Stomach (tissue), 9 donors: Measurements from ENCODE around the gene DNTT. TPM values are rescaled to one million over a fixed set of nuclear protein-coding genes. Genes with fewer than 3 reads are reported as not detected.

ENCODE experiments used
- DNase-seq, 2 donors: peaks; one replicate each; pipeline versions ENCODE4 v3.0.0 to v3.0.0-alpha.2; 2013 to 2019
- H3K27ac ChIP-seq, 5 donors: fragments of 200-600 bp in 4 of 5; sonication (generic) in 4 of 5; one replicate each; pipeline ENCODE4 v1.5.1; 2013 to 2019; ENCODE audit warnings: mild to moderate bottlenecking in 1 of 5, moderate library complexity in 1 of 5
- H3K27me3 ChIP-seq, 3 donors: fragments of 200-600 bp; sonication (generic); one replicate each; pipeline ENCODE4 v1.5.1; 2017 to 2019; ENCODE audit warnings: mixed run types in 1 of 3
- H3K36me3 ChIP-seq, 4 donors: fragments of 200-600 bp; sonication (generic); 1 replicate in 3 of 4; 2 replicates in 1 of 4; pipeline ENCODE4 v1.5.1; 2016 to 2019
- H3K4me1 ChIP-seq, 4 donors: fragments of 200-600 bp; sonication (generic); one replicate each; pipeline ENCODE4 v1.5.1; 2016 to 2019
- H3K4me3 ChIP-seq, 4 donors: fragments of 200-600 bp; sonication (generic) in 3 of 4; one replicate each; pipeline ENCODE4 v1.5.1; 2016 to 2019; ENCODE audit warnings: mild to moderate bottlenecking in 1 of 4
- H3K9me3 ChIP-seq, 4 donors: fragments of 200-600 bp; sonication (generic); one replicate each; pipeline ENCODE4 v1.5.1; 2016 to 2019
- EP300 ChIP-seq: sonication (generic); formaldehyde crosslinking; IDR thresholded peaks from one replicate; pipeline ENCODE4 v1.6.1; 2017; ENCODE audit warnings: antibody characterized with exemption
- POLR2A ChIP-seq, 4 donors: fragments of 450-650 bp; IDR thresholded peaks; one replicate each; pipeline ENCODE4 v1.6.1; 2016; ENCODE audit warnings: antibody characterized with exemption in 4 of 4, control low read depth in 2 of 4, mild to moderate bottlenecking in 1 of 4, moderate library complexity in 1 of 4
- POLR2AphosphoS5 ChIP-seq, 3 donors: sonication (generic); formaldehyde crosslinking; IDR thresholded peaks; one replicate each; pipeline ENCODE4 v1.6.1; 2016; ENCODE audit warnings: antibody characterized with exemption in 3 of 3
- WGBS, 5 donors: extraction: QIAGEN DNeasy Blood & Tissue Kit in 3 of 5; methylation state at CpG; one replicate each; pipeline versions ENCODE4 v1.1.5 to v1.1.7; 2013 to 2018; 5-methylcytosine and 5-hydroxymethylcytosine counted together
- intact Hi-C: fragments of 100-400 bp; cut with DNase I; formaldehyde crosslinking; loops from one replicate; pipeline ENCODE4 v1.15.1; 2023; ENCODE audit warnings: low total_unique reads
- polyA plus RNA-seq, 3 donors: library from polyadenylated mRNA; stranded (reverse); fragments of 200-250 nt; gene quantifications; one replicate each; pipeline ENCODE4 v1.2.3, GENCODE V29; 2013
- total RNA-seq, 5 donors: library from RNA; depleted of rRNA; stranded (reverse); fragments of >200 nt; gene quantifications; one replicate each; pipeline versions ENCODE4 v1.1.0 to v1.2.3, GENCODE V29; 2014 to 2016
- TF ChIP-seq, protein P1 (sequence below), 7 experiments: fragments of 450-650 bp in 4 of 7; fragments of 200-600 bp in 3 of 7; sonication (generic) in 3 of 7; IDR thresholded peaks; one replicate each; pipeline ENCODE4 v1.5.1; 2016 to 2019; ENCODE audit warnings: antibody characterized with exemption in 7 of 7, control low read depth in 2 of 7, mild to moderate bottlenecking in 1 of 7
- donor health status: healthy with polysubstance abuse.
- donor health status: Bipolar disorder and iron deficiency.
- donor health status: healthy.

The DNTT gene
- total and polyA plus RNA-seq, 8 donors, result not detected

DNA sequence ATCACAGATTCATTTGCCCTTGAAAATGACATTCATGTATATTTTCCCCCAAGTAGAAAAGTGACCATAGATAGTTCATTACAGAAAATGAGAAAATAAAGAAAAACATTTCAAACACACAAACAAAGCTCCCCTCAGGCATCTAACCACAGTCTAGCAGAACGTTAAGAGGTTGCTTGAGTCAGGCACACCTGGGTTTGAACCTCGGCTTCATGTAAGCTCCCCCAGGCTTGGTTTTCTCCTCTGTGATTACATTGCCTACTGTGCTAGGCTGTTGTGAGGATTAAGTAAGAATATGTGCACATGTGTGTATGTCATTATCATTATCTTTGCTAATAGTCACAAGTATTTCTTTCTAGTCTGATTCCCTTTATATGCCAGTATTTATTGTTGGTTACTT, 9.1 kb downstream of the DNTT start:
- Histone ChIP-seq H3K4me3 (no peak overlapping the region), H3K36me3 (no peaks in the 10 kb centered on the region), H3K4me1 (peaks cover 0 to 18% (median 13%) of the 10 kb centered on the region in 4 donors), H3K27me3 (peaks cover 0 to 9% (median 0%) of the 10 kb centered on the region in 3 donors), H3K27ac (no peak overlapping the region), H3K9me3 (no peaks in the 10 kb centered on the region)
- WGBS, 5 donors, result 65 to 71% (median 67%) methylated on average over 2 of the region's 2 CpGs
- intact Hi-C loops, result no loop called here
- TF ChIP-seq POLR2AphosphoS5 (IDR thresholded peaks at IDR 0.05) (no peak), EP300 (no peak), POLR2A (IDR thresholded peaks at IDR 0.05) (no peak)
- TF ChIP-seq, protein P1, sequence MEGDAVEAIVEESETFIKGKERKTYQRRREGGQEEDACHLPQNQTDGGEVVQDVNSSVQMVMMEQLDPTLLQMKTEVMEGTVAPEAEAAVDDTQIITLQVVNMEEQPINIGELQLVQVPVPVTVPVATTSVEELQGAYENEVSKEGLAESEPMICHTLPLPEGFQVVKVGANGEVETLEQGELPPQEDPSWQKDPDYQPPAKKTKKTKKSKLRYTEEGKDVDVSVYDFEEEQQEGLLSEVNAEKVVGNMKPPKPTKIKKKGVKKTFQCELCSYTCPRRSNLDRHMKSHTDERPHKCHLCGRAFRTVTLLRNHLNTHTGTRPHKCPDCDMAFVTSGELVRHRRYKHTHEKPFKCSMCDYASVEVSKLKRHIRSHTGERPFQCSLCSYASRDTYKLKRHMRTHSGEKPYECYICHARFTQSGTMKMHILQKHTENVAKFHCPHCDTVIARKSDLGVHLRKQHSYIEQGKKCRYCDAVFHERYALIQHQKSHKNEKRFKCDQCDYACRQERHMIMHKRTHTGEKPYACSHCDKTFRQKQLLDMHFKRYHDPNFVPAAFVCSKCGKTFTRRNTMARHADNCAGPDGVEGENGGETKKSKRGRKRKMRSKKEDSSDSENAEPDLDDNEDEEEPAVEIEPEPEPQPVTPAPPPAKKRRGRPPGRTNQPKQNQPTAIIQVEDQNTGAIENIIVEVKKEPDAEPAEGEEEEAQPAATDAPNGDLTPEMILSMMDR (IDR thresholded peaks at IDR 0.05), result no peak
- DNase-seq, result no peak

DNA sequence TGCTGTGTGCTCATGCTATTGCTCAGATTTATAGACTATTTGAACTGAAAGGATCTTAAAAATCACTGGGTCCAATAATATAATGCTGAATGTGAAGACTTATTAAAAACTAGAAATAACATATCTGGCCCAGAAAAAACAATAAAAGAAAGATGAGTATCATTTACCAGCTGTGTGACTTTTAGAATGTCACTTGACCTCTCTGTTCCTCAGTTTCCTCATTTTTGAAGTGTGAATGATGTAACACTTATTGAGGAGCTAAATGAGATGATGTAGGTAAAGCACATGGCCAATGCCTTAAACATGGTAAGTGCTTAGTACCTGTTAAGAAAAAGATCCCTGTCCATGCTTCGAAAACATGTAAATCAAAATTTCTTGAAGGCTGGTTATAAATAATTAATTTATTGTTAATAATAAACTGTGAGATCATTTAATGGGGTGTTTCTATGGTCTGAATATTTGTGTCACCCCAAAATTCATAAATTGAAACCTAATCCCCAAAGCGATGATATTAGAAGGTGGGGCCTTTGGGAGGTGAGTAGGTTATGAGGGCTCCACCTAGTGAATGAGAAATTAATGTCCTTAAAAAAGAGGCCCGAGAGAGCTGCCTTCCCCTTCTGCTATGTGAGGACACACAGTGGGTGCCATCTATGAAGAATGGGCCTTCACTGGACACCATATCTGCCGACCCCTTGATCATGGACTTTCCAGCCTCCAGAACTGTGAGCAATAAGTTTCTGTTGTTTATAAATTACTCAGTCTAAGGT, 13.0 kb downstream of the DNTT start:
- no peak for DNase-seq
- Histone ChIP-seq H3K9me3 (no peaks in the 10 kb centered on the region), H3K27me3 (peaks cover 0 to 20% (median 2%) of the 10 kb centered on the region in 3 donors), H3K27ac (no peak overlapping the region), H3K36me3 (no peaks in the 10 kb centered on the region), H3K4me1 (no peaks in the 10 kb centered on the region), H3K4me3 (no peak overlapping the region)
- WGBS, 5 donors, result 72 to 84% (median 78%) methylated on average over 4 of the region's 4 CpGs
- TF ChIP-seq POLR2A (IDR thresholded peaks at IDR 0.05) (no peak), EP300 (no peak), POLR2AphosphoS5 (IDR thresholded peaks at IDR 0.05) (no peak)
- TF ChIP-seq, protein P1 (IDR thresholded peaks at IDR 0.05), result no peak
- intact Hi-C loops, result no loop called here

DNA sequence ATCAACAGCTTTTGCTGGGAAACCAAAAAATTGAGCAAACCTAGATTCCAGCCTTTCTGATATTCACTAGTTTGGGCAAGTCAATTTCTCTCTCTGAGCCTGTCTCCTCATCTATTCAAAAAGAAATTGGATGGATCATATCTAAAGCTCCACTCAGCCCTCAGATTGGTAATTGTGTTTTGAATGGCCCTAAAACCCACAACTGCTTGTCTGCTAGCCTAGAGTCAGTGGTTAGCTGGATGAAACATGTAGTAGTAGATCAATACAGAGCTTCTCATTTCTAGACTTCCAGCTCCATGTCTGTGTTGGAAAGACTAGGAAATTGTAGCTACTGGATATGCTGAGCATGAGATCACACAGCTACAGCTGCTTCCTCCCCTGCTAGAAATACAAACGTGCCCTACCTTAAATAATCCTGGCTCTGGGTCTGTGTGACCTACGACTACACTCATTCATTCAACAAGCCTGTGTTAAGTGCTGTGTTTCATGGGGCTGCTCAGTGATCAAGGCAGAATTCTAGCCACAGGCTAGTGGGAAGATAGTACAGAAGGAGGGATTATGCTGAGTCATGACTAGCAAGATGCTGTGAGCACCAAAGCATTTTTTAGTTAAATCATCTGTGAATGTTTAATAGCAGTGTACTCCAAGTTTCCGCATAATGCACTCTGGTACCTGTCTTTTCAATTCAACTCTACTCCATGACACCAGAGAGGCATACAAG, 15.7 kb downstream of the DNTT start:
- no peaks in the 10 kb centered on the region for H3K9me3 ChIP-seq
- 34 to 39% (median 38%) methylated on average over 3 of the region's 3 CpGs for WGBS, 5 donors
- no peaks in the 10 kb centered on the region for H3K4me1 ChIP-seq
- H3K4me3 ChIP-seq, result no peak overlapping the region
- DNase-seq, result peak in 1 of 2 donors; percentile 24
- intact Hi-C loops, result no loop called here
- no peaks in the 10 kb centered on the region for H3K36me3 ChIP-seq
- H3K27ac ChIP-seq, result no peak overlapping the region
- TF ChIP-seq, protein P1 (IDR thresholded peaks at IDR 0.05), result no peak
- no peak for TF ChIP-seq EP300
- TF ChIP-seq POLR2A (IDR thresholded peaks at IDR 0.05), result no peak
- no peak for TF ChIP-seq POLR2AphosphoS5 (IDR thresholded peaks at IDR 0.05)
- peaks cover 0 to 20% (median 2%) of the 10 kb centered on the region in 3 donors for H3K27me3 ChIP-seq

DNA sequence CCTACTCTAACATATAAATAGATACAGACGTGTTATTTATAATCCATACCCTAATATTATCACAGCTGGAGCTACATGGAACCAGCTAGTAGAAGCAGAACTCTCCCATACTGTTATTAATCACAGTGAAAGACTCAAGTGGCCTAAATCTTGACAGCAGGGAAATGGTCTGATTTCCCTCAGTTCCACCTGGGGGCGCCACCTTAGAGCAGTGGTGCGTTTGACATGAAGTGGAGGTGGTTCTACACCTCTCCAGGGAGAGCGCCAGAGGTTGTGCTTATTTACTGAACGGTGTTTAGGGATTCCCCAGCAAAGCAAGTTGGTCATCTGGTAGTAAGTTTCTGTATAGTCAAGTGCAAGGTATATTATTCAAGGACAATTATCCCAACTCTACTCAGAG, 17.6 kb downstream of the DNTT start:
- H3K4me1 ChIP-seq, result no peaks in the 10 kb centered on the region
- H3K27ac ChIP-seq, result no peak overlapping the region
- intact Hi-C loops, result no loop called here
- TF ChIP-seq POLR2A (IDR thresholded peaks at IDR 0.05), result no peak
- TF ChIP-seq POLR2AphosphoS5 (IDR thresholded peaks at IDR 0.05), result no peak
- no peak for TF ChIP-seq EP300
- TF ChIP-seq, protein P1 (IDR thresholded peaks at IDR 0.05), result no peak
- H3K4me3 ChIP-seq, result no peak overlapping the region
- no peaks in the 10 kb centered on the region for H3K36me3 ChIP-seq
- H3K9me3 ChIP-seq, result no peaks in the 10 kb centered on the region
- H3K27me3 ChIP-seq, result peaks cover 0 to 11% (median 2%) of the 10 kb centered on the region in 3 donors
- no peak for DNase-seq
- 45 to 65% (median 58%) methylated on average over 4 to 5 of the region's 5 CpGs for WGBS, 5 donors
